ENCODE results near the gene MRI1. TPM values are rescaled to one million over a fixed set of nuclear protein-coding genes. Genes with fewer than 3 reads are reported as not detected.

The MRI1 gene
- total RNA-seq, 1 experiment from 2014 or later = 30.2 TPM

DNA sequence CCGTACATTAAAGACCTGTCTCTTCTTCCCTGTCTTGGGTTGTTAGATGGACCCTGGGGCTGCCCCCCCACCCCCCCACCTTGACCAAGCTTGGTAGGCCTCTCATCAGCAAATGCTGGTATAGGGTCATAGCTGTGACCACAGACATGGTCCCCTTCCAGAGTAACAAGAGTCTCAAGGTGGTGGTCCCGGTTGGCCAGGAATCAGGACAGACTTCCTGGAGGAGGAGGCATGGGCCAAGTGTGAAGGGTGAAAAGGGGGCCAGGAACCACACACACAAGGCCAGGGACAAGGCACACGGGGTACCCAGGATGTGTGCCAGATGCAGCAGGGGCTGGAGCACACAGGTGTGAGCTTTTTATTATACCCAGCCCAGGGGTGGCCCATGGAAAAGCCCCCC lies 1.1 kb upstream of the MRI1 start:
- Mint-ChIP-seq H3K9me3 (ENCODE audit: low read depth, unreplicated experiment) (no peaks in the 10 kb centered on the region), H3K27ac (ENCODE audit: unreplicated experiment) (no peak overlapping the region), H3K36me3 (ENCODE audit: insufficient read depth, unreplicated experiment) (peaks cover 39% of the 10 kb centered on the region), H3K27me3 (ENCODE audit: unreplicated experiment) (no peaks in the 10 kb centered on the region), H3K4me3 (ENCODE audit: low read depth, unreplicated experiment) (peak overlapping the region; percentile 69), H3K4me1 (ENCODE audit: low read depth, unreplicated experiment) (peaks cover 11% of the 10 kb centered on the region)
- intact Hi-C loops (cut with micrococcal nuclease; ENCODE audit: unreplicated experiment) = no loop called here
- TF ChIP-seq, protein P1, sequence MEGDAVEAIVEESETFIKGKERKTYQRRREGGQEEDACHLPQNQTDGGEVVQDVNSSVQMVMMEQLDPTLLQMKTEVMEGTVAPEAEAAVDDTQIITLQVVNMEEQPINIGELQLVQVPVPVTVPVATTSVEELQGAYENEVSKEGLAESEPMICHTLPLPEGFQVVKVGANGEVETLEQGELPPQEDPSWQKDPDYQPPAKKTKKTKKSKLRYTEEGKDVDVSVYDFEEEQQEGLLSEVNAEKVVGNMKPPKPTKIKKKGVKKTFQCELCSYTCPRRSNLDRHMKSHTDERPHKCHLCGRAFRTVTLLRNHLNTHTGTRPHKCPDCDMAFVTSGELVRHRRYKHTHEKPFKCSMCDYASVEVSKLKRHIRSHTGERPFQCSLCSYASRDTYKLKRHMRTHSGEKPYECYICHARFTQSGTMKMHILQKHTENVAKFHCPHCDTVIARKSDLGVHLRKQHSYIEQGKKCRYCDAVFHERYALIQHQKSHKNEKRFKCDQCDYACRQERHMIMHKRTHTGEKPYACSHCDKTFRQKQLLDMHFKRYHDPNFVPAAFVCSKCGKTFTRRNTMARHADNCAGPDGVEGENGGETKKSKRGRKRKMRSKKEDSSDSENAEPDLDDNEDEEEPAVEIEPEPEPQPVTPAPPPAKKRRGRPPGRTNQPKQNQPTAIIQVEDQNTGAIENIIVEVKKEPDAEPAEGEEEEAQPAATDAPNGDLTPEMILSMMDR (IDR thresholded peaks at IDR 0.05; ENCODE audit: unreplicated experiment) = no peak
- DNase-seq = no peak
- CTCF ChIA-PET = interaction anchor here (1.1 kb wide), 1 partner anchor 15 kb away, joined by 5 read pairs; a partner anchor contains a TSS
- no TSS peak for BruUV-seq (replicated peaks)

DNA sequence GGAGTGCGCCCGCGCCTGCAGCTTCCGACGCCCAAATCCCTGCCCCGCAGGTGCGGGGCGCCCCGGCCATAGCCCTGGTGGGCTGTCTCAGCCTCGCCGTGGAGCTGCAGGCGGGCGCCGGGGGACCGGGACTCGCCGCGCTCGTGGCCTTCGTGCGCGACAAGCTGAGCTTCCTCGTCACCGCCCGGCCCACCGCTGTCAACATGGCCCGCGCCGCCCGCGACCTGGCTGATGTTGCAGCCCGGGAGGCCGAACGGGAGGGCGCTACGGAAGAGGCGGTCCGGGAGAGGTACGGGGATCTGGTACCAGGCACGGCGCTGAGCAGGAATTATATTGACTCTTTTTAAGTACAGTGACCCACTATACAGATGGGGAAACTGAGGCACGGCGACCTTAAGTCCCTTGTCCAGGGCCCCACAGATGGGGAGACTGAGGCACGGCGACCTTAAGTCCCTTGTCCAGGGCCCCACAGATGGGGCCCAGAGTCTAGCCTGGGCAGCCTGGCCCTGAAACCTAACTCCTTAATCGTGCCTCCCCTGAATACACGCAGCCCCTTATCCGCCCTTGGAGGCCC lies 586 bp downstream of the MRI1 start:
- TF ChIP-seq, protein P1 (IDR thresholded peaks at IDR 0.05; ENCODE audit: unreplicated experiment) = no peak
- CTCF ChIA-PET = interaction anchor here (0.6 to 1.1 kb wide), 2 partner anchors 9 to 10 kb away, joined by 4 to 5 read pairs; partner anchors contain the start of gene C19orf53
- Mint-ChIP-seq H3K27ac (ENCODE audit: unreplicated experiment) (peak overlapping the region; percentile 73), H3K36me3 (ENCODE audit: insufficient read depth, unreplicated experiment) (peaks cover 36% of the 10 kb centered on the region), H3K4me1 (ENCODE audit: low read depth, unreplicated experiment) (peaks cover 11% of the 10 kb centered on the region), H3K27me3 (ENCODE audit: unreplicated experiment) (no peaks in the 10 kb centered on the region), H3K4me3 (ENCODE audit: low read depth, unreplicated experiment) (peak overlapping the region; percentile 69), H3K9me3 (ENCODE audit: low read depth, unreplicated experiment) (no peaks in the 10 kb centered on the region)
- intact Hi-C loops (cut with micrococcal nuclease; ENCODE audit: unreplicated experiment) = no loop called here
- DNase-seq = no peak
- BruUV-seq (replicated peaks) = no TSS peak

DNA sequence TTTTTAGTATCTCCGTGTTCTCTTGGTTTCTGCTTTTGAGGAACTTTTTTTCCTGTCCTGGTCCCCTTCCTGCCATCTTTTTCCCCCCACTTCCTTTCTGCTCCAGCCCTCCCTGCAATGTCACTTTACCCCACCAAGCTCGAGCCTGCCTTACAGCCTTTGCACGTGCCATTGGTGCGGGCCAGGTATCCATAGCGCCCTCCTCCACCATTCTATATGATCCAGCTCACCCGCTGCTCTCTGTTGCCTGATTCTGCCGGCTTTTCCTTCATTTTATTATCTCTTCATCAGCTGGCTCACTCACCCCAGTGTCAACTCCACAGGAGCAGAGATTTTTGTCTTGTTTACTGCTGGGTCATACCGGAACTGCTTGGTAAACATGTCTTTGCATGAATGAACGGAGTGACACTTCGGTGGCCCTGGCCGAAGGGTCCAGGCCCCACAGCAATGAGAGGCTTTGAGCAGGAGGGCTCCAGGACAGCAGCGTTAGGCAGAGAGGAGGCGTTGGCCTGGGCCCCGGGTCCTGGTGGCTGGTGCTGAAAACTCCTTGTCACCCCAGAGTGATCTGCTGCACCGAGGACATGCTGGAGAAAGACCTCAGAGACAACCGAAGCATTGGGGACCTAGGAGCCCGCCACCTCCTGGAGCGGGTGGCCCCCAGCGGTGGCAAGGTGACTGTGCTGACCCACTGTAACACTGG lies 1.2 kb downstream of the MRI1 start:
- H3K27ac Mint-ChIP-seq (ENCODE audit: unreplicated experiment) = peak overlapping the region; percentile 73
- H3K36me3 Mint-ChIP-seq (ENCODE audit: insufficient read depth, unreplicated experiment) = peaks cover 42% of the 10 kb centered on the region
- CTCF ChIA-PET = interaction anchor here (0.6 kb wide), 1 partner anchor 9 kb away, joined by 5 read pairs; the partner anchor contains the start of gene C19orf53
- H3K27me3 Mint-ChIP-seq (ENCODE audit: unreplicated experiment) = no peaks in the 10 kb centered on the region
- H3K4me1 Mint-ChIP-seq (ENCODE audit: low read depth, unreplicated experiment) = peaks cover 11% of the 10 kb centered on the region
- BruUV-seq (replicated peaks) = TSS peak; percentile 27
- DNase-seq = no peak
- TF ChIP-seq, protein P1 (IDR thresholded peaks at IDR 0.05; ENCODE audit: unreplicated experiment) = no peak
- H3K9me3 Mint-ChIP-seq (ENCODE audit: low read depth, unreplicated experiment) = no peaks in the 10 kb centered on the region
- intact Hi-C loops (cut with micrococcal nuclease; ENCODE audit: unreplicated experiment) = no loop called here
- peak overlapping the region; percentile 69 for H3K4me3 Mint-ChIP-seq (ENCODE audit: low read depth, unreplicated experiment)

GRCh38 chr19:13766095-13766481 lies 1.8 kb downstream of the MRI1 start:
- Mint-ChIP-seq H3K36me3 (ENCODE audit: insufficient read depth, unreplicated experiment) (peaks cover 43% of the 10 kb centered on the region), H3K4me1 (ENCODE audit: low read depth, unreplicated experiment) (peaks cover 11% of the 10 kb centered on the region), H3K27me3 (ENCODE audit: unreplicated experiment) (no peaks in the 10 kb centered on the region), H3K4me3 (ENCODE audit: low read depth, unreplicated experiment) (peak overlapping the region; percentile 69), H3K27ac (ENCODE audit: unreplicated experiment) (no peak overlapping the region), H3K9me3 (ENCODE audit: low read depth, unreplicated experiment) (no peaks in the 10 kb centered on the region)
- TF ChIP-seq, protein P1 (IDR thresholded peaks at IDR 0.05; ENCODE audit: unreplicated experiment) = no peak
- BruUV-seq (replicated peaks) = no TSS peak
- intact Hi-C loops (cut with micrococcal nuclease; ENCODE audit: unreplicated experiment) = no loop called here
- no peak for DNase-seq
- CTCF ChIA-PET = no interaction called here
